ENCODE results near the gene KRT38.
"Not testable (repeated sequence)": the region's sequence is repeated elsewhere in the genome, so short reads cannot be mapped to it uniquely, and the experiment has no call there.

Gene KRT38

GRCh38 chr17:41420134-41420533 is 20.6 kb downstream of the KRT38 start:
- no peak for DNase-seq

GRCh38 chr17:41419716-41420115 is 21.1 kb downstream of the KRT38 start:
- no peak for DNase-seq

GRCh38 chr17:41418116-41418860 is 22.5 kb downstream of the KRT38 start:
- DNase-seq = no peak

GRCh38 chr17:41417576-41418015 is 23.2 kb downstream of the KRT38 start:
- no peak for DNase-seq

GRCh38 chr17:41417127-41417526 is 23.7 kb downstream of the KRT38 start:
- DNase-seq = no peak

- DNase-seq = no peak
These were observed 24.3 kb downstream of the KRT38 start for GRCh38 chr17:41416479-41416878.

- no peak for DNase-seq
These were observed 24.9 kb downstream of the KRT38 start for GRCh38 chr17:41415833-41416335.

- DNase-seq = no peak
These were observed 25.4 kb downstream of the KRT38 start for GRCh38 chr17:41415411-41415810.

- no peak for DNase-seq
These were observed 26.8 kb downstream of the KRT38 start for GRCh38 chr17:41413982-41414381.

GRCh38 chr17:41413353-41413957 is 27.3 kb downstream of the KRT38 start:
- no peak for DNase-seq

GRCh38 chr17:41411072-41411840 is 29.5 kb downstream of the KRT38 start:
- DNase-seq = no peak

GRCh38 chr17:41407226-41407625 is 33.6 kb downstream of the KRT38 start:
- DNase-seq = no peak

GRCh38 chr17:41406205-41406604 is 34.6 kb downstream of the KRT38 start:
- DNase-seq = no peak

- no peak for DNase-seq
These were observed 36.6 kb downstream of the KRT38 start for GRCh38 chr17:41404024-41404671.

- DNase-seq = no peak
These were observed 37.3 kb downstream of the KRT38 start for GRCh38 chr17:41403404-41404023.

GRCh38 chr17:41402161-41402560 is 38.6 kb downstream of the KRT38 start:
- no peak for DNase-seq

GRCh38 chr17:41396996-41397660 is 43.7 kb downstream of the KRT38 start, which contains the start of gene KRT31:
Gene KRT31, minus strand, starts transcription at chr17:41397608. Its CDS starts 69 bp downstream, at chr17:41397539.
- no peak for DNase-seq

GRCh38 chr17:41396340-41396739 is 44.4 kb downstream of the KRT38 start:
- no peak for DNase-seq

GRCh38 chr17:41395611-41396010 is 45.2 kb downstream of the KRT38 start:
- DNase-seq = no peak

GRCh38 chr17:41395044-41395443 is 45.7 kb downstream of the KRT38 start:
- not testable (repeated sequence) for DNase-seq

- DNase-seq = no peak
These were observed 46.4 kb downstream of the KRT38 start for GRCh38 chr17:41394254-41394996.

All from NCI-H2107 (cell line).